HuH-7 (cell line): Measurements from ENCODE around the gene SMG6.
"Not testable (repeated sequence)": the region's sequence is repeated elsewhere in the genome, so short reads cannot be mapped to it uniquely, and the experiment has no call there.

Source experiments
- DNase-seq: peaks from one replicate; pipeline ENCODE4 v3.0.0; 2011; ENCODE audit warnings: low spot score

SMG6 gene

DNA sequence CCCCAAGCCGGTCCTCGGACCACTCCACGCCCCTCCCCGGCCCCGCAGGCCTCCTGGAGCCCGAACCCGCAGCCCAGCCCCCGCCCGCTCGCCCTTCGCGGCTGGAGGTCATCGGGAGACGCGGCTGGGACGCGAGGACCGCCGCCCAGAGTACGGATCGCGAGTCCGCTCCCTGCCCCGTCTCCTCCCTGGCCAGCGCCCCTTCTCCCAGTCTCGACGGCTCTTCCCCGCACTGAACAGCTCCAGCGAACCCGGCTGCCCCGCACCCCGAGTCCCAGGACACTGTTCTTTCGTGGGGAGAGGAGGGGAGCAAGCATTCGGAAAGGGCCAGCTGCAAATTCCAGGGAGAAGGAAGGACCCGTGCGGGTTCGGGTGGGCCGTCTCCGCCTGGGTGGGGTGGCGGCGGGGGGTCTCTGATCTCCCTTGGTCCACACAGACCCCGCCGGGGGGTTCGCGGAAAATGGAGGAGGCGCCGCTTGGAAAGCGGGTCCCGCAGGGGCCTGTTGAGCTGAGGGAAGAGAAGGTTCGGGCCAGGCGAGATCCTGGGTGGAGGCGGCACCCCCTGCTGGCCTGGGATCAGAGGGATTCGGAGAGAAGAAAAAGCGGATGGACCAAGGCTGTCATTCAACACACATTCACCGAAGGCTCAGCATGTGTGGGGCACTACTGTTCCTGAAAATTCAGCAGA, 277.8 kb downstream of the SMG6 start:
- peak; percentile 90 for DNase-seq

- peak; percentile 73 for DNase-seq
Observed at GRCh38 chr17:2025220-2025621, 278.4 kb downstream of the SMG6 start, which contains the start of gene RTN4RL1. RTN4RL1 (minus strand) TSS chr17:2025334; CDS start chr17:2024865, 469 bp downstream.

GRCh38 chr17:2024572-2025219, 278.9 kb downstream of the SMG6 start:
- no peak for DNase-seq

- peak; percentile 77 for DNase-seq
Observed at GRCh38 chr17:2023692-2024571, 279.7 kb downstream of the SMG6 start.

- no peak for DNase-seq
Observed at GRCh38 chr17:2023256-2023655, 280.3 kb downstream of the SMG6 start.

DNA sequence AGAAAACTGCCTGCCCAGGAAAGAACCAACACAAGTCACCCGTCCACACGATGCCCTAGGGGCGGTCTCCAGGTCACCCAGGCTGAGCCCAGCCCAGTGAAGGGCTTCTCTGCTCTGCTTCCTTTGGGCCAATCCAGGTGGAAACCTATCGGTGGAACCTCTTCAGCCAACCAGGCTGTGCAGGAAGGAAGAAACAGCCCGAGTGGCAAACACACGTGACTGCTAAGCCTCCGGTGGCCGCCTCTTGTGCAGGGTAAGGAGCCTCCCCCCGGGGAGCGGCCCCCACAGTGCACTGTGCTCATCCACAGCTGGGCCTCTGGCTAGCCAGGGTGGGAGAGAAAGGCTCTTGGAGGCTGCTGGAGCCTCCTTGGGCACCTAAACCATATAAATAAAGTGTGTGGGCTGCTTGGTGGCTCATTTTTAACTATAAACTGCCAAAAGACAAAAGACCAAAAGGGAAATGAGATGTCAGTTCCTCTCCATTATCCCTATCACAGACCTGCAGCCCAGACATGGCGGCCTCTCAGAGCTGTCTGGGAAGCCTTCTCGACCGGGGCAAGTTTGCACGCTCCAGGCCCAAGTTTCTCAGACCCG, 280.8 kb downstream of the SMG6 start:
- DNase-seq, result no peak

DNA sequence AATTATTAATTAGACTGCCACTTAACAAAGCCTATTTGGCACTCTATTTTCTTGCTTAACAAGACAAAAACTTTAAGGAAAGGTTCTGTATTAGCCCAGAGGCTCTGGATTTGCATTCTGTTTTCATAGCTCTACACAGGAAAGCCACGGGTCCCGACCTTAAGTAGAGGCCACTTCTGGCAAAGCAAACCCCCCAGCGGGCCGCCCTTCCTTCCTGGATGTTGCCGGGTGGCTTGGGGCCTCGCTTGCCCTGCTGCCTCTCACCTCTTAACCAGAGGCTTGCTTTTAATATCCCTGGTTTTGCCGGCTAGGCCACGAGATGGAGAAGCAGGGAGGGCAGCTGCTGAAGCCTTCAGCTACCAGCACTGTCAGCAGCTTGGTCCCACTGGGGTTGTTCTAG, 282.9 kb downstream of the SMG6 start:
- DNase-seq, result no peak

GRCh38 chr17:2019723-2020122, 283.9 kb downstream of the SMG6 start:
- no peak for DNase-seq

GRCh38 chr17:2018716-2019510, 284.7 kb downstream of the SMG6 start:
- no peak for DNase-seq

DNA sequence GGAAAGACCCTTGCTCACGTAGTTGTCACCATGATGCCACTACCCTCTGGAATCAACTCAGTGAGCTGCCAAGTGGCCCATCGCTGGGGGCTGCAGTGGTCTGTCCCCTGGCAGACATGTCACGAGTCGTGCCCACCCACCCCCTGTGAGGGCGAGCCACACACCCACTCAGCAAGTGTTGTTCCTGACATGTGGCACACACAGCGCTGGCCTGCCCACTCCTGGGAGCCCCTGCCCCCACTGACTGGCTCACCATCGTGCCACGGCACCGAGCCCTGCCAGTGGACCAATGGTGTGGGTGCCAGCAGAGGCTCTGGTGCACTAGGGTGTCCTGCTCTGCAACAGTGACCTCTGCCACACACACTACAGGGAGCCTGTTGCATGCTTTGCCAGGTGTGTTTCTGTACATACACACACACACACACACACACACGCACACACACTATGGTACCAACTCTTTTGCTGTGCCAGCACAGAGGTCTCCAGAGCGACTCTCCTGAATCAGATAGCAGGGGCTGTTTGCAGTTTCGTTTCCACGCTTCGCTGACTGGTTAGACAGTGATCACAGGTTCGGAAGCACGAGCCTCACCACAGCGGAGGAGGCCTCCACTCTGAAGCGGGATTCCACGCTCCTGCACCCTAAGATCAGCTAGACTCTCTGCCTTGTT, 286.2 kb downstream of the SMG6 start:
- DNase-seq, result no peak

GRCh38 chr17:2016494-2016893, 287.1 kb downstream of the SMG6 start:
- no peak for DNase-seq

GRCh38 chr17:2015314-2015713, 288.3 kb downstream of the SMG6 start:
- no peak for DNase-seq

DNA sequence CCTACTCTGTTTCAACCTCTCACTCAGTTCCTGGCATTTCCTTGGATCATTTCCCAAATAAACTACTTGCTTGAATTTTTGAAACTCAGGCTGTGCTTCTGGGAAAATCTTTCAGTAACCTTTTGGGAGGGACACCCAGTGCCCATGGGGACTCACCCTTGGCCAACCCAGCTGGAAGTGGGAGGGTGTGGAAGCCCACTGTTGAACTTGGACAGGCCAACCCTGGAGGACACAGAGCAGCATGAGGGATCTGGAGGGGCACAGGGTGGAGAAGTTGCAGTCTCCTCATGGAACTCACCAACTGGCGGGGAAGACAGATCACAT, 289.6 kb downstream of the SMG6 start:
- DNase-seq, result no peak

- not testable (repeated sequence) for DNase-seq
Observed at GRCh38 chr17:2013220-2013993, 290.2 kb downstream of the SMG6 start.

GRCh38 chr17:2012499-2012898, 291.1 kb downstream of the SMG6 start:
- DNase-seq, result no peak

DNA sequence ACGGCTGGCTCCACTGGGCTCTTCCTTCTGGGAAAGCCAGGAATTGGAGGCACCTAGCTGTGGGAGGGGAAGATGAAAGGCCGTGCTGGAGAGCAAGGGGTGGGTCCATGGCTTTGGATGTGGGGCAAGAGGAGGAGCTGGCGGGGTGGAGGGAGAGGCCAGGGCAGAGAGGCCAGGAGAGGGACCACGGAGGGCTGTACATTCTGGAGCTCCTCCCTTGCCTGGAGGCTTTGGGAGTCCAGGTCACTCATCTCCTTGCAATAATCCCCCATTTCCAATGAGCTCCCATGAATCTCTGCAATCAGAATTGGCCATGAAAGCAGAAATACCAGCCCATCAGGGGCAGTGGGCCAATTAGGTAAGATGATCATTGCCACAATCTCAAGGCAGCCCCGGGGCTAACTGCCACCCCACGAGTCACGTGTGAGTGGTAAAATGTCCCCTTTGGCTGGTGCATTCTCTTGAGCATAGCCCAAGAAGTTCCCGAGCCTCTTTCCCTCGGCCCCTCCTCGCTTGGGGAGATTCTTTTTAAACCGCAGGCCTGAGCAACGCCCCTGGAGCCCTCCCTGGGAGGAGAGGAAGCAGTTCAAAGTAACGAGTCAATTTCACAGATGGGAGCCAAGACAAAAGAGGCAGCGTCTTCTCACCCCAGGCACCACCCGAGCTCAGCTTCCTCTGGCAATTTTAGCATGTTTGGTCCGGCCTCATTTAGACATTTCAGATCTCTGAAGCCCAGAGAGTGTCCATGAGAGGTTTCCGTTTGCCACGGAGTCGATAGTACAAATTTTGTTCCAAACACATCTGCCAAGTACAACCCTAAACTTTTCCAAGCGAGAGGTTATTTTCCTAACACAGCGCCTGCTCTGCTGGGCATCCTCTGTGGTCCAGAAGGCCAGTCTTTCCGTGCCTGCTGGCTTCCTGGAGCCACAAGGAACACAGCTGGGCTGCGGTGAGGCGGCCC, 291.9 kb downstream of the SMG6 start:
- DNase-seq, result no peak
